ENCODE results near the gene DSCAML1.

DSCAML1 gene

DNA sequence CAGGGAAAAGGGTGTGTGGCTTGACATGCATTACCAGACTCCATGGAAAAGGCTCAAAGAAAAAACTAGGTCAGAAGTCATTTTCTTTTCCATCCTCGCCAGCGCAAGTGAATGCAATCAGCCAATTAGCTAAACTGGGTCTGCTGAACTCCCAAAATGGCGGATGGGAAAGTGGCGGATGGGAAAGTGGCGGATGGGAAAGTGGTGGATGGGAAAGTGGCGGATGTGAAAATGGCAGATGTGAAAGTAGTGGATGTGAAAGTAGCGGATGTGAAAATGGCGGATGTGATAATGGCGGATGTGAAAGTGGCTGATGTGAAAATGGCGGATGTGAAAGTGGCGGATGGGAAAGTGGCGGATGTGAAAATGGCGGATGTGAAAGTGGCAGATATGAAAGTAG is 311.0 kb downstream of the DSCAML1 start:
- ATAC-seq: no peak
- TF ChIP-seq, protein P1, sequence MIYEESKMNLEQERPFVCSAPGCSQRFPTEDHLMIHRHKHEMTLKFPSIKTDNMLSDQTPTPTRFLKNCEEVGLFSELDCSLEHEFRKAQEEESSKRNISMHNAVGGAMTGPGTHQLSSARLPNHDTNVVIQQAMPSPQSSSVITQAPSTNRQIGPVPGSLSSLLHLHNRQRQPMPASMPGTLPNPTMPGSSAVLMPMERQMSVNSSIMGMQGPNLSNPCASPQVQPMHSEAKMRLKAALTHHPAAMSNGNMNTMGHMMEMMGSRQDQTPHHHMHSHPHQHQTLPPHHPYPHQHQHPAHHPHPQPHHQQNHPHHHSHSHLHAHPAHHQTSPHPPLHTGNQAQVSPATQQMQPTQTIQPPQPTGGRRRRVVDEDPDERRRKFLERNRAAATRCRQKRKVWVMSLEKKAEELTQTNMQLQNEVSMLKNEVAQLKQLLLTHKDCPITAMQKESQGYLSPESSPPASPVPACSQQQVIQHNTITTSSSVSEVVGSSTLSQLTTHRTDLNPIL (CRISPR knock-in tag; IDR thresholded peaks at IDR 0.05; ENCODE audit: low read depth): no peak
- TF ChIP-seq POU6F1 (CRISPR knock-in tag; IDR thresholded peaks at IDR 0.05; ENCODE audit: borderline replicate concordance, low read depth) (no peak), TSHZ2 (CRISPR knock-in tag; IDR thresholded peaks at IDR 0.05) (no peak), ZC3H10 (CRISPR knock-in tag; IDR thresholded peaks at IDR 0.05) (no peak), CSDC2 (CRISPR knock-in tag; IDR thresholded peaks at IDR 0.05) (no peak), ARNTL (CRISPR knock-in tag; IDR thresholded peaks at IDR 0.05; ENCODE audit: borderline replicate concordance, low read depth) (no peak), CSRNP3 (CRISPR knock-in tag; IDR thresholded peaks at IDR 0.05) (no peak), ZNF8 (CRISPR knock-in tag; IDR thresholded peaks at IDR 0.05) (no peak), ZFP3 (CRISPR knock-in tag; IDR thresholded peaks at IDR 0.05) (no peak), ZNF565 (CRISPR knock-in tag; conservative IDR thresholded peaks at IDR 0.05; ENCODE audit: low read depth) (no peak), ZFP30 (CRISPR knock-in tag; IDR thresholded peaks at IDR 0.05) (no peak), SNAI2 (CRISPR knock-in tag; IDR thresholded peaks at IDR 0.05) (no peak), ISL1 (CRISPR knock-in tag; IDR thresholded peaks at IDR 0.05) (no peak), ZNF70 (CRISPR knock-in tag; IDR thresholded peaks at IDR 0.05) (no peak), PATZ1 (CRISPR knock-in tag; IDR thresholded peaks at IDR 0.05; ENCODE audit: borderline replicate concordance) (no peak), TCF4 (CRISPR knock-in tag; IDR thresholded peaks at IDR 0.05; ENCODE audit: borderline replicate concordance) (no peak), GLIS3 (CRISPR knock-in tag; IDR thresholded peaks at IDR 0.05) (no peak), ESRRG (CRISPR knock-in tag; IDR thresholded peaks at IDR 0.05) (no peak), OSR1 (CRISPR knock-in tag; IDR thresholded peaks at IDR 0.05) (no peak)

DNA sequence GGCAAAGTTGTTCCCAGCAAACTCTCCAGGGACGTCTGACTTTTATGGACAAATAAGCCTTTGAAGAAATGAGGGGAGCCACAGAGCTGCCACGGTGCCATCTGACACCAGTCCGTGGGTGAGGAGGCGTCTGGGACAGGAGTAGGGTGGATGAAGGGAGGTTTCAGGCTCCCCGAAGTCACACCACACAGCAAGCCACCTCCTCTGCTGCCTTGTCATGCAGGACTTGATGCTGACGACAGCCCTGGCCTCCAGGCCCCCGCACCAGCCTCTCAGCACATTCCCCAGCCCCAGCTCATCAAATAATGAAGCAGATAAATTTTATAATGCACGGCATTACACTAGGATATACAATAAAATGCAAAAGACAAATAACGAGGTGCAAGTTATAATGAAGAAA is 312.9 kb downstream of the DSCAML1 start:
- ATAC-seq: no peak
- TF ChIP-seq ESRRG (CRISPR knock-in tag; IDR thresholded peaks at IDR 0.05): no peak
- no peak for TF ChIP-seq ZFP3 (CRISPR knock-in tag; IDR thresholded peaks at IDR 0.05)
- TF ChIP-seq CSDC2 (CRISPR knock-in tag; IDR thresholded peaks at IDR 0.05): no peak
- TF ChIP-seq POU6F1 (CRISPR knock-in tag; IDR thresholded peaks at IDR 0.05; ENCODE audit: borderline replicate concordance, low read depth): no peak
- no peak for TF ChIP-seq ZFP30 (CRISPR knock-in tag; IDR thresholded peaks at IDR 0.05)
- no peak for TF ChIP-seq CSRNP3 (CRISPR knock-in tag; IDR thresholded peaks at IDR 0.05)
- TF ChIP-seq TCF4 (CRISPR knock-in tag; IDR thresholded peaks at IDR 0.05; ENCODE audit: borderline replicate concordance): no peak
- no peak for TF ChIP-seq TSHZ2 (CRISPR knock-in tag; IDR thresholded peaks at IDR 0.05)

Measured in SK-N-SH treated with all-trans-retinoic acid at 6 μM for 48 hours (cell line).